ENCODE measurements around the gene ACRV1.

ACRV1 gene

GRCh38 chr11:125701018-125701610 lies 20.5 kb upstream of the ACRV1 start:
- CTCF ChIA-PET: no interaction called here
- no peak overlapping the region for H3K4me3 ChIP-seq (ENCODE audit: low read depth, low read length)
- no peaks in the 10 kb centered on the region for H3K4me1 ChIP-seq (ENCODE audit: control insufficient read depth, insufficient read depth, low read length)
- POLR2A ChIA-PET: no interaction called here
- H3K9me3 ChIP-seq (ENCODE audit: control insufficient read depth, insufficient read depth, low read depth, low read length): no peaks in the 10 kb centered on the region
- TF ChIP-seq ZNF266 (tag by site-specific recombination; IDR thresholded peaks at IDR 0.05; ENCODE audit: low read depth): no peak
- no peak for TF ChIP-seq ZNF514 (tag by site-specific recombination; IDR thresholded peaks at IDR 0.05)
- TF ChIP-seq ZNF555 (tag by site-specific recombination; conservative IDR thresholded peaks at IDR 0.05): no peak
- no peak for TF ChIP-seq ZNF433 (tag by site-specific recombination; IDR thresholded peaks at IDR 0.05; ENCODE audit: low read depth)
- TF ChIP-seq ZNF518A (tag by site-specific recombination; conservative IDR thresholded peaks at IDR 0.05; ENCODE audit: low read depth): no peak
- TF ChIP-seq, protein P1, sequence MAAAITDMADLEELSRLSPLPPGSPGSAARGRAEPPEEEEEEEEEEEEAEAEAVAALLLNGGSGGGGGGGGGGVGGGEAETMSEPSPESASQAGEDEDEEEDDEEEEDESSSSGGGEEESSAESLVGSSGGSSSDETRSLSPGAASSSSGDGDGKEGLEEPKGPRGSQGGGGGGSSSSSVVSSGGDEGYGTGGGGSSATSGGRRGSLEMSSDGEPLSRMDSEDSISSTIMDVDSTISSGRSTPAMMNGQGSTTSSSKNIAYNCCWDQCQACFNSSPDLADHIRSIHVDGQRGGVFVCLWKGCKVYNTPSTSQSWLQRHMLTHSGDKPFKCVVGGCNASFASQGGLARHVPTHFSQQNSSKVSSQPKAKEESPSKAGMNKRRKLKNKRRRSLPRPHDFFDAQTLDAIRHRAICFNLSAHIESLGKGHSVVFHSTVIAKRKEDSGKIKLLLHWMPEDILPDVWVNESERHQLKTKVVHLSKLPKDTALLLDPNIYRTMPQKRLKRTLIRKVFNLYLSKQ (tag by site-specific recombination; IDR thresholded peaks at IDR 0.05; ENCODE audit: borderline replicate concordance): no peak
- TF ChIP-seq, protein P2, sequence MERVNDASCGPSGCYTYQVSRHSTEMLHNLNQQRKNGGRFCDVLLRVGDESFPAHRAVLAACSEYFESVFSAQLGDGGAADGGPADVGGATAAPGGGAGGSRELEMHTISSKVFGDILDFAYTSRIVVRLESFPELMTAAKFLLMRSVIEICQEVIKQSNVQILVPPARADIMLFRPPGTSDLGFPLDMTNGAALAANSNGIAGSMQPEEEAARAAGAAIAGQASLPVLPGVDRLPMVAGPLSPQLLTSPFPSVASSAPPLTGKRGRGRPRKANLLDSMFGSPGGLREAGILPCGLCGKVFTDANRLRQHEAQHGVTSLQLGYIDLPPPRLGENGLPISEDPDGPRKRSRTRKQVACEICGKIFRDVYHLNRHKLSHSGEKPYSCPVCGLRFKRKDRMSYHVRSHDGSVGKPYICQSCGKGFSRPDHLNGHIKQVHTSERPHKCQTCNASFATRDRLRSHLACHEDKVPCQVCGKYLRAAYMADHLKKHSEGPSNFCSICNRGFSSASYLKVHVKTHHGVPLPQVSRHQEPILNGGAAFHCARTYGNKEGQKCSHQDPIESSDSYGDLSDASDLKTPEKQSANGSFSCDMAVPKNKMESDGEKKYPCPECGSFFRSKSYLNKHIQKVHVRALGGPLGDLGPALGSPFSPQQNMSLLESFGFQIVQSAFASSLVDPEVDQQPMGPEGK (tag by site-specific recombination; IDR thresholded peaks at IDR 0.05): no peak
- no peak for TF ChIP-seq ZBTB21 (tag by site-specific recombination; IDR thresholded peaks at IDR 0.05)
- TF ChIP-seq MEIS1 (CRISPR knock-in tag; IDR thresholded peaks at IDR 0.05; ENCODE audit: borderline replicate concordance): no peak
- TF ChIP-seq ZNF792 (tag by site-specific recombination; IDR thresholded peaks at IDR 0.05): no peak
- TF ChIP-seq ZNF16 (tag by site-specific recombination; IDR thresholded peaks at IDR 0.05; ENCODE audit: low read depth): no peak
- TF ChIP-seq ZNF114 (tag by site-specific recombination; IDR thresholded peaks at IDR 0.05): no peak
- TF ChIP-seq, protein P3, sequence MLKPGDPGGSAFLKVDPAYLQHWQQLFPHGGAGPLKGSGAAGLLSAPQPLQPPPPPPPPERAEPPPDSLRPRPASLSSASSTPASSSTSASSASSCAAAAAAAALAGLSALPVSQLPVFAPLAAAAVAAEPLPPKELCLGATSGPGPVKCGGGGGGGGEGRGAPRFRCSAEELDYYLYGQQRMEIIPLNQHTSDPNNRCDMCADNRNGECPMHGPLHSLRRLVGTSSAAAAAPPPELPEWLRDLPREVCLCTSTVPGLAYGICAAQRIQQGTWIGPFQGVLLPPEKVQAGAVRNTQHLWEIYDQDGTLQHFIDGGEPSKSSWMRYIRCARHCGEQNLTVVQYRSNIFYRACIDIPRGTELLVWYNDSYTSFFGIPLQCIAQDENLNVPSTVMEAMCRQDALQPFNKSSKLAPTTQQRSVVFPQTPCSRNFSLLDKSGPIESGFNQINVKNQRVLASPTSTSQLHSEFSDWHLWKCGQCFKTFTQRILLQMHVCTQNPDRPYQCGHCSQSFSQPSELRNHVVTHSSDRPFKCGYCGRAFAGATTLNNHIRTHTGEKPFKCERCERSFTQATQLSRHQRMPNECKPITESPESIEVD (tag by site-specific recombination; IDR thresholded peaks at IDR 0.05): no peak
- no peak for TF ChIP-seq ZNF791 (tag by site-specific recombination; IDR thresholded peaks at IDR 0.05)
- TF ChIP-seq ZNF416 (tag by site-specific recombination; IDR thresholded peaks at IDR 0.05): no peak
- TF ChIP-seq ZNF501 (tag by site-specific recombination; IDR thresholded peaks at IDR 0.05): no peak
- no peak for TF ChIP-seq BCL11B (tag by site-specific recombination; IDR thresholded peaks at IDR 0.05; ENCODE audit: low read depth)
- TF ChIP-seq, protein P4, sequence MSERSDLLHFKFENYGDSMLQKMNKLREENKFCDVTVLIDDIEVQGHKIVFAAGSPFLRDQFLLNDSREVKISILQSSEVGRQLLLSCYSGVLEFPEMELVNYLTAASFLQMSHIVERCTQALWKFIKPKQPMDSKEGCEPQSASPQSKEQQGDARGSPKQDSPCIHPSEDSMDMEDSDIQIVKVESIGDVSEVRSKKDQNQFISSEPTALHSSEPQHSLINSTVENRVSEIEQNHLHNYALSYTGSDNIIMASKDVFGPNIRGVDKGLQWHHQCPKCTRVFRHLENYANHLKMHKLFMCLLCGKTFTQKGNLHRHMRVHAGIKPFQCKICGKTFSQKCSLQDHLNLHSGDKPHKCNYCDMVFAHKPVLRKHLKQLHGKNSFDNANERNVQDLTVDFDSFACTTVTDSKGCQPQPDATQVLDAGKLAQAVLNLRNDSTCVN (tag by site-specific recombination; optimal IDR thresholded peaks at IDR 0.05): no peak
- TF ChIP-seq ZNF549 (tag by site-specific recombination; IDR thresholded peaks at IDR 0.05): no peak
- H3K27ac ChIP-seq (ENCODE audit: extremely low read depth, low read depth, low read length): no peak overlapping the region
- no peaks in the 10 kb centered on the region for H3K36me3 ChIP-seq (ENCODE audit: control insufficient read depth in 2 of 2, insufficient read depth in 1 of 2, low read length in 2 of 2)

Measured in HEK293 (cell line).